Colonic mucosa (tissue), 4 donors: ENCODE results near the gene GINS1. TPM values are rescaled to one million over a fixed set of nuclear protein-coding genes. Genes with fewer than 3 reads are reported as not detected.

Experiments
- DNase-seq: peaks from one replicate; pipeline ENCODE4 v3.0.0-alpha.2; 2020
- H3K27ac ChIP-seq: fragments of 200-600 bp; one replicate; pipeline ENCODE4 v1.8.0; 2021
- H3K27me3 ChIP-seq: fragments of 200-600 bp; one replicate; pipeline ENCODE4 v1.8.0; 2021
- H3K36me3 ChIP-seq: fragments of 200-600 bp; one replicate; pipeline ENCODE4 v1.8.0; 2021
- H3K4me1 ChIP-seq: fragments of 200-600 bp; one replicate; pipeline ENCODE4 v1.8.0; 2021; ENCODE audit warnings: mild to moderate bottlenecking
- H3K4me3 ChIP-seq: fragments of 200-600 bp; one replicate; pipeline ENCODE4 v1.8.0; 2021
- H3K9ac ChIP-seq, 2 donors: one replicate each; pipeline ENCODE4 v1.7.0; 2013; ENCODE audit warnings: control low read depth in 2 of 2, low read depth in 2 of 2, low read length in 2 of 2
- H3K9me3 ChIP-seq: fragments of 200-600 bp; one replicate; pipeline ENCODE4 v1.8.0; 2021
- intact Hi-C: fragments of 100-400 bp; cut with DNase I; formaldehyde crosslinking; loops from one replicate; pipeline ENCODE4 v1.14.1; 2022
- total RNA-seq, 2 donors: library from RNA; stranded (reverse); fragmentation: NEBNext Ultra II Directional in 1 of 2; extraction: Animal tissue kit (Norgen Biotek cat#: 25700) in 1 of 2; gene quantifications; one replicate each; pipeline ENCODE4 v1.2.1, GENCODE V29; 2021
- TF ChIP-seq, protein P1 (sequence below): fragments of 200-600 bp; IDR thresholded peaks from one replicate; pipeline ENCODE4 v1.8.0; 2022; ENCODE audit warnings: antibody characterized with exemption, mild to moderate bottlenecking
- donor health status: healthy.
- donor health status: DM: no; HTN: no; CAD: no.
- donor health status: DM: no; HTN: no; CAD: no.

The GINS1 gene
- total RNA-seq, 2 donors from 2014 or later, result 5.4 to 24.0 TPM

DNA sequence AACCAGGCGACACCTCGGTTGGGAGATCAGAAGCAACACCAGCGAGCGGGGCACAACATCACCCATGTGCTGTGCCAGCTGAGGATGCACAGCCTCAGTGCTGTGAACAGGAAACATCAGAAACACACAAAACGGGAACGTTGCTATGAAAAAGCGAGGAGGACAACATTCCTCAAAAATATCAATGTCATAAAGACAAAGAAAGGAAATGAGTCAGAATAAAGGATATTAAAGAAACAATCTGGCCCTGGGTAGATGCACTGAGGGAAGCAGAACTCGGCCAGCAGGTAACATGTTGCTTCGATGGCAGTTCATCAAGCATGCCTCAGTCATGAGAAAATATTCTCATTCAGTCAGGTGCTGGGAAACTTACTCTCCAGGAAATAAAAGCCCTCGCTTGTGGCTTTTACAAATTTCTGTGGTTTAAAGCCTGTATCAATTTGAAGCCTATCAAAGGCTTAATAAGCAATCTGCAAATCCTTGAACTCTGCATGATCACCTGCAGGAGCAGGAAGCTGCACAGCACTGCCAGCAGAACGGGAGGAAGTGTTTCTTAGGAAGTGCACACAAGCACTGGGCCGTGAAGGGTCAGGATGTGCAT is 77.5 kb downstream of the GINS1 start:
- no peak overlapping the region for H3K4me3 ChIP-seq
- TF ChIP-seq, protein P1, sequence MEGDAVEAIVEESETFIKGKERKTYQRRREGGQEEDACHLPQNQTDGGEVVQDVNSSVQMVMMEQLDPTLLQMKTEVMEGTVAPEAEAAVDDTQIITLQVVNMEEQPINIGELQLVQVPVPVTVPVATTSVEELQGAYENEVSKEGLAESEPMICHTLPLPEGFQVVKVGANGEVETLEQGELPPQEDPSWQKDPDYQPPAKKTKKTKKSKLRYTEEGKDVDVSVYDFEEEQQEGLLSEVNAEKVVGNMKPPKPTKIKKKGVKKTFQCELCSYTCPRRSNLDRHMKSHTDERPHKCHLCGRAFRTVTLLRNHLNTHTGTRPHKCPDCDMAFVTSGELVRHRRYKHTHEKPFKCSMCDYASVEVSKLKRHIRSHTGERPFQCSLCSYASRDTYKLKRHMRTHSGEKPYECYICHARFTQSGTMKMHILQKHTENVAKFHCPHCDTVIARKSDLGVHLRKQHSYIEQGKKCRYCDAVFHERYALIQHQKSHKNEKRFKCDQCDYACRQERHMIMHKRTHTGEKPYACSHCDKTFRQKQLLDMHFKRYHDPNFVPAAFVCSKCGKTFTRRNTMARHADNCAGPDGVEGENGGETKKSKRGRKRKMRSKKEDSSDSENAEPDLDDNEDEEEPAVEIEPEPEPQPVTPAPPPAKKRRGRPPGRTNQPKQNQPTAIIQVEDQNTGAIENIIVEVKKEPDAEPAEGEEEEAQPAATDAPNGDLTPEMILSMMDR, result no peak
- no peaks in the 10 kb centered on the region for H3K9me3 ChIP-seq
- no peaks in the 10 kb centered on the region for H3K27me3 ChIP-seq
- H3K36me3 ChIP-seq, result no peaks in the 10 kb centered on the region
- no peak overlapping the region for H3K9ac ChIP-seq
- intact Hi-C loops, result no loop called here
- no peaks in the 10 kb centered on the region for H3K4me1 ChIP-seq
- no peak overlapping the region for H3K27ac ChIP-seq
- DNase-seq, result no peak

DNA sequence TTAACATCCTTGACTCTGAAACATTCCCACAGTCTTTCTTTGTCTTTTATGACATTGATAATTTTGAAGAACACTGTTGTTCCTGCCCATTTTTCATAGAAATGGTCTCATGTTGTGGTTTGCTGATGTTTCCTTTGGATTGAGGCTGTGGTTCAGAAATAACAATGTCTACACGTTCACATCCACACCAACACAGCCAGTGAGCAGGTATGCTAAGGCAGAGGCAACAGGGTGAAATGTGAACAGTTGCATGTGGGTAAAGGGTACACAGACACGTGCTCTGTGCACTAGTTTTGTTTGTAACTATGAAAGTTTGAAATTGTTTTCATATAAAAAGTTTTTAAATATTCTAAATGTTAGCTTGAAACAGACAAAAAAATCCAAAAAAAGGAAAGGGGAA is 78.4 kb downstream of the GINS1 start:
- Histone ChIP-seq H3K36me3 (no peaks in the 10 kb centered on the region), H3K4me1 (no peaks in the 10 kb centered on the region), H3K9ac (no peak overlapping the region)

DNA sequence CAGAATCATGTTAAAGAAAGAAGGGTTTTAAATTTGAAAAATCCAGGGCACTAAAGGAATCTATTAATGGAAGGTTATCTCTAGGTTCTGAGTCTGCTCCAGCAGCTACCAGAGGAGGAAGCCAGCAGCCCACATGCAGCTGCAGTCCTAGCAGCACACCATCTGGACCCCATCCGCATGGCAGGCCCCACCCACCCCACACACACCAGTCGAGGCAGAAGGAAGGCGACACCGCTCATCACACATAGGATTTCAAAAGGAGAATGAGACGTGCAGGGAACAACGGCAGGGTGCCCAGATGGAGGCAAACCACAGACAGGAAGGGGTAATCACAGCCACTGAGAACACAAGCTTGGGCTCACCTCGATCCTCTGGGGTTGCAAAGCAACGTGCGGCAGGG is 78.9 kb downstream of the GINS1 start:
- no peaks in the 10 kb centered on the region for H3K36me3 ChIP-seq
- H3K4me1 ChIP-seq, result no peaks in the 10 kb centered on the region
- no peak overlapping the region for H3K4me3 ChIP-seq
- no peaks in the 10 kb centered on the region for H3K27me3 ChIP-seq
- DNase-seq, result no peak
- H3K9me3 ChIP-seq, result no peaks in the 10 kb centered on the region
- no peak overlapping the region for H3K27ac ChIP-seq
- intact Hi-C loops, result no loop called here
- TF ChIP-seq, protein P1, result no peak
- H3K9ac ChIP-seq, result no peak overlapping the region

More for the DNA sequence above, 78.4 kb downstream of the GINS1 start:
- intact Hi-C loops, result no loop called here
- no peaks in the 10 kb centered on the region for H3K27me3 ChIP-seq
- no peak overlapping the region for H3K27ac ChIP-seq
- TF ChIP-seq, protein P1, result no peak
- no peaks in the 10 kb centered on the region for H3K9me3 ChIP-seq
- DNase-seq, result no peak
- no peak overlapping the region for H3K4me3 ChIP-seq

DNA sequence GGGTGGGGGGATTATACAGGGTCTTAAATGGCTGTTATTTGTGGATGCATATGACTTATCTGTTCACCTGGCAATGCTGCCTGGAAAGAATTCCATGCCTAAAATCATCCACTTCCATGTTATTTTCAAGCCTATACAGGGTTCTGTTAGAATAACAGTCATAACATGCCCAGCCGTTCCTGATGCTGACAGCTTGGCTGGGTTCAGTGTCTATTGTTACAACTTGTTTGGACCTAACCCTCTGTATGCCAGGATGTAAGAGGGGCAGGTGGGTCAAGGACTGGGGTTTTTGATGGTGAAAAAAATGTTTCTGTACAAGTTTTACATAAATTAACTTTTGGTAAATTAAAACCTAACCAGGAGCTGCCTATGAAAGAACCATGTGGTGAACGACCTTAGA is 79.8 kb downstream of the GINS1 start:
- Histone ChIP-seq H3K9ac (no peak overlapping the region), H3K9me3 (no peaks in the 10 kb centered on the region), H3K36me3 (no peaks in the 10 kb centered on the region), H3K27me3 (no peaks in the 10 kb centered on the region), H3K27ac (no peak overlapping the region), H3K4me1 (no peaks in the 10 kb centered on the region), H3K4me3 (no peak overlapping the region)
- TF ChIP-seq, protein P1, result no peak
- no peak for DNase-seq
- intact Hi-C loops, result no loop called here

DNA sequence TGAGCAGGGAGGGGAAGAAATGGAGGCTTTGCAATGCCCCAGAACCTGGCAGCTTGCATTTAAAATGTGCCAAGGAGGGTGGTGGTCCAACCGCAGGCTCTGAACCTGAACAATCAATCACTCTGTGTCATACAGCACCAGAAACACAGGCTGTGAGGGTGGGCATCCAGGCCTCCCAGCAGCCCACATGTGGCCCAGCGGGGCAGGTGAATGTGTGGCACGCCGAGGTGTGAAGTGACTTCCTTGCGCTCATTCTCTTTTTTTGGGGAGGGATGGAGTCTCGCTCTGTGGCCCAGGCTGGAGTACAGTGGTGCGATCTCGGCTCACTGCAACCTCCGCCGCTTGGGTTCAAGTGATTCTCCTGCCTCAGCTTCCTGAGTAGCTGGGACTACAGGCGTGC is 80.5 kb downstream of the GINS1 start:
- no peaks in the 10 kb centered on the region for H3K4me1 ChIP-seq
- H3K27me3 ChIP-seq, result no peaks in the 10 kb centered on the region
- H3K9me3 ChIP-seq, result no peaks in the 10 kb centered on the region
- H3K36me3 ChIP-seq, result no peaks in the 10 kb centered on the region
- DNase-seq, result no peak
- intact Hi-C loops, result no loop called here
- H3K9ac ChIP-seq, result no peak overlapping the region
- H3K4me3 ChIP-seq, result no peak overlapping the region
- no peak overlapping the region for H3K27ac ChIP-seq
- TF ChIP-seq, protein P1, result no peak
